CD4-positive, alpha-beta T cell treated with Interleukin-17A for 4 hours (primary cell): Measurements from ENCODE around the gene SAMD9.
"Not testable (repeated sequence)": the region's sequence is repeated elsewhere in the genome, so short reads cannot be mapped to it uniquely, and the experiment has no call there.

Source experiments
- DNase-seq: peaks from one replicate; pipeline ENCODE4 v3.0.0-alpha.2; 2020; ENCODE audit warnings: mixed read lengths

The SAMD9 gene

GRCh38 chr7:93117852-93118530 is at the start of gene SAMD9:
Gene SAMD9, minus strand, starts transcription at chr7:93117979. Its CDS starts 11,882 bp downstream, at chr7:93106097.
- peak; percentile 56 for DNase-seq

- no peak for DNase-seq
These were observed 47.7 kb upstream of the SAMD9 start for GRCh38 chr7:93165447-93165846.

GRCh38 chr7:93164766-93165165 is 47.0 kb upstream of the SAMD9 start:
- no peak for DNase-seq

GRCh38 chr7:93161181-93161762 is 43.5 kb upstream of the SAMD9 start:
- DNase-seq = no peak

DNA sequence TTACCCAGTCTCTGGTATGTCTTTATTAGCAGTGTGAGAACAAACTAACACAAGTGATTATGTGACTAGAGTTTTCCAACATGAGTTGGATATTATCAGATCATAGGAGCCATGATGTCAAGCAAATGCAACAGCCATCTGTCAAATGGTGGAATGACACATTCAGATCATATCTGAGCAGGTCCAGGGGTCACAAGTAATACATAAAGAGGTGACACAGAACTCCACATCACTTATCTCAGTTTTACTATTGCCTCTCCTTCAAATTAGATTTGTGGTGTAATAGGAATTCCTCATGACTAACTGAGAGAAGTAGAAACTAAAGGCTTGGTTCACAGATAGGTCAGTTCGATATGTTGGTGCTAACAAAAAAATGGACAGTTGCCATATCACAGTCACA is 42.6 kb upstream of the SAMD9 start:
- no peak for DNase-seq

- DNase-seq = no peak
These were observed 41.7 kb upstream of the SAMD9 start for GRCh38 chr7:93159490-93159889.

DNA sequence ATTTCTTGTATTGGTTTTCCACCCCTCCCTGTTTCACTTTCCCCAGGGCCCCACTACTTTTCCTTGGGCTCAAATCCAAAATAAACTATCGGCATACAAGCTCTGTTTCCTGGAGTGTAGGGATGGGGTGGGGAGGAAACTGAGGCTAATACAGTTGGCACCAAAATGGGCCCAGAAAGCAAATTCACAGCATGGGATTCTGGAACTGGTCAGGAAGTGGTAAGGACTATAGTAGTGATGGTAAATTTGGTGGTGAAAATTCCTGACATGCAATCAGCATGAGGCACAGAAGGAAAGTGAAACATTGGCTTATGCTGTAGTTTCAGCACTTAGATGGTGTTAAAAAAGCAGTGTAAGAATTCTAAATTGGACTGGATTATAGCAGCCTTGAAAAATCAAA is 39.1 kb upstream of the SAMD9 start:
- no peak for DNase-seq

- no peak for DNase-seq
These were observed 32.5 kb upstream of the SAMD9 start for GRCh38 chr7:93150200-93150835.

DNA sequence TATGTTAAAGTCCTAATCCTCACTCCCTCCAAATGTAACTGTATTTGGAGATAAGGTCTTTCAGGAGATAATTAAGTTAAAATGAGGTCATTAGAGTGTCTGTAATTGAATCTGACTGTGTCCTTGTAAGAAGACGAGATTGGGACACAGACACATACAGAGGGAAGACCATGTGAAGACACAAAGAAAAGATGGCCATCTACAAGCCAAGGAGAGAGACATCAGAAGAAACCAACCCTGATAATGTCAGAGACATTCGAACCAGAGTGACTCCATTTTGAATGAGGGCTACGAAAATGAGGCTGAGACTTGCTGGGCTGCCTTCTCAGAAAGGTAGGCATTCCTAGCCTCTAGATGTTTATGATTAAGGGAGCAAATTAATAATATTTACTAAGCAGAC is 30.9 kb upstream of the SAMD9 start:
- DNase-seq = no peak

- peak; percentile 14 for DNase-seq
These were observed 30.4 kb upstream of the SAMD9 start, which contains the start of gene SAMD9L for GRCh38 chr7:93148144-93148543. Gene SAMD9L, minus strand, starts transcription at chr7:93148385. Its CDS starts 12,414 bp downstream, at chr7:93135971.

DNA sequence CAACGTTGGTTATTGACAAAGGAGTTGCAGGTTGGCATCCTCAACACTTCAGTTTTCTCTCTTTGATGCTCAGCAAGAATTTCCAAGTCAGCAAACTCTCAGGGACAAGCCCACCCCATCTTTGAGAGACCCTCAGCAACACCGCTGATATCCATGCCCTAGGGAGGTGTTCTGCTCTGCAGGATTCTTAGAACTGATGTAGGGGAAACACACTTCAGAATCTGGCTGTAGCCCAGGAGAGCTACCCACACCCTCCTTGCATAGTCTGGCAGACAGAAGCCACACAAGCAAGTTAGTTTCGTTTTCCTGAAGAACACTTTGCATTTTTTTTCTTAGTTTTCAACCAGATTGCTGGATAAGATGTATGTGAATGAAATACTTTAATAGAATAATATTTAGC is 29.6 kb upstream of the SAMD9 start:
- peak; percentile 50 for DNase-seq

DNA sequence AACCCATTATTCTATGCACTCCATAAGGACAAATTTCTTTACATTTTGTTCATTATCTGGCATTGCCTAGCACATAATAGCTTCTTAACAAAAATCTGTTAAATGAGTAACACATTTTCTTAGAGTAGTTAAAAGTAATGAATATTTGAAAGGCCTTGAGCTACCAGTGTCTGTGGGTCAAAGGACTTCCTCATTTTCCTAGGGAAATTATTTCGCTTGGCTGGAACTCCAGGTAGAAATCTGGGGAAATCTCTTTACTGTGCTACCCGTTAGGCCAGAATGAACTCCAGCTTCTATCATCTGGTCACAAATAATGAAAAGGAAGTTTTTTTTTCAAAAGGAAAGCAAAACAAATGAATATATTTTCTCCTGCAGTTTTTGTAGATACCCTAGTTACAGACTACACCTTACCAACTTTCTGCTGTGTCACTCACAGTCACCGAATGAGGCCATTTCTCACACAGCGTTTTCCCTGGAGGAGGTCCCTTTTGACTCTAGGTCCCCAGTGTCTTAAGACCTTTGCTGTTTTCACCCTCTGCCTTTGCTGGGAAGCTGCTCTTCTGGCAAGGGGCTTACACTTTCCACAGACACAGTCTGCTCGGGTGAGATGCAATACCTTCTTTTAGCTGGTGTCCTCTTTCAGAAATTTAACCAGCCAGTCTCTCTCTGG is 28.8 kb upstream of the SAMD9 start:
- DNase-seq = no peak

- no peak for DNase-seq
These were observed 28.3 kb upstream of the SAMD9 start for GRCh38 chr7:93146036-93146435.

- no peak for DNase-seq
These were observed 27.6 kb upstream of the SAMD9 start for GRCh38 chr7:93145354-93145753.

DNA sequence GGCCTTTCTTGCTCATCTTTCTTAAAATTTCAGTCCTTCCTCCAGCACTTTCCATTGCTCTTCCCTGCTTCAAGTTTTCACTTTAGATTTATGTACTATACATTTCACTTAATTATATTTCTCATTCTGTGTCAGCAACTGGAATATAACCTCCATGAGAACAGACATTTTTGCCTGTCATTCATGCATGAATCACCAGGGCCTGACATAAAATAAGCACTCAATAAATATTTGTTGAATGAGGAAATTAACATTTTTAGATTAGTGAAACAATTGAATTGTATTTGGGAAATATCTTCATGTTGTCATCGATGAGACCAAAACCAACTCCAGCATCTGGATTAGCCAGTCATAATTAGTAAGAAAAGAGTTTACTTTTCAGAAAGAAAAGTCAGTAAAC is 24.3 kb upstream of the SAMD9 start:
- no peak for DNase-seq

DNA sequence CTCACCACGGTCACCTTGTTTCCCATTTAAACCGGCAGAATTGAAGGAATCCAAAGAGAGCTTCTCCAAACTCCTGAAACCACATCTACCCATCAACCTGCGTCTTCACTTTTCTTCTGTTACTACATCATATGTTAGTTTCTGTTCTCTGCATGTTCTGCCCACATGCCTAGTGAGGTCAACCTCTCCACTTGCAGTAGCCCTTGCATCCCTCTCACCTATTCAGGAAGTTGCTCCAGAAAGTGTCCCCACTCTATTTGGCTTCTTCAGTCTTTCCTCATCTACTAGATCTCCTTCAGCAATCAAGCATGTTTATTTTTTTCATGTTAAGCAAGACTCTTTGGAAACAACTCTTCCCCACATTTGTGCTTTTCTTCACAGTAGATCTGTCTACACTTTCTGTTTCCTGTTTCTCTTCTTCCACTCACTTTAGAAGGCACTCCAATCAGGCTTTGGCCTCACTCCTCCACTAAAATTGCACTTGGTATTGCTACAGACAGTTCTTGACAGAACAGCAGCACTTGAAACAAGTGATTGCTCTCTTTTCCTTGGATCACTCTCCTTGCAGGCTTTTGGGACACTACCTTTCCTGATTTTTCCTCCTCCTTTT is 22.9 kb upstream of the SAMD9 start:
- DNase-seq = no peak

DNA sequence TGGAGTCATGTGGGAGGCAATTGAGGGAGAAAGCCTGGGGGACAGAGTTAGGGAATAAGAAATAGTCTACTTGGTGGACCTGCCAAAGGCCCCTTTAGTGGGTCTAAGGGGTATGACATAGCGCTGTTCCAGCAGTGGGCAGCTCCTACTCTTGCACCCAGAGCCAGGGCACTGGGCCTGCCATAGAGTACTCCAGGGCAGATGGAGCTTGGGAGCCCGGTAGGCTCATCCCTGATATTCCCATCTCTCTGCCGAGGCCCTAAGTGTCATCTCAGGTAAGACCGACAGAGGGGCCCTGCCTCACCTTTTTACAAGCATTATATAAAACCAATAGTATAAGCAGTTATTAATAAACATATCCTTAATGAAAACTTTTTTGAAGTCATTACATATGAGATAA is 20.8 kb upstream of the SAMD9 start:
- no peak for DNase-seq

DNA sequence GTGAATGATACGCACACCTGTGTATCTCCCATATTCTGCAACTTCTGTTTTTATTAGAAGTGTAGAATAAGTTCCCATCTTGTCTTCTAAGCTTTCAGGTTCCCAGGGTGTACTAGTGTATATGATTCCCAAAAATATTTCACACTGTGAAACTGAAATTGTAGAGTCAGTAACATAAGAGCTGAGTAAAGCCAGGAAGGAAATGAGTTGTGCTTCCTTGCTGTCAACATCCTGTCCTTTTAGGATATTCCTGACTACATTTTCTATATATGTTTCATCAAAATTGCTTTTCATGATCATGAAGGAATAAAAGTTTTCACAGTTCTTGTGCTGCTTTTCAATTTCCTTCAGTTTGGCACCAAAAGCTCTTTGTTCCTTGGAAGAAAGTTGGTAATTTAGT is 15.2 kb upstream of the SAMD9 start:
- DNase-seq = no peak

GRCh38 chr7:93132216-93132615 is 14.4 kb upstream of the SAMD9 start:
- no peak for DNase-seq

DNA sequence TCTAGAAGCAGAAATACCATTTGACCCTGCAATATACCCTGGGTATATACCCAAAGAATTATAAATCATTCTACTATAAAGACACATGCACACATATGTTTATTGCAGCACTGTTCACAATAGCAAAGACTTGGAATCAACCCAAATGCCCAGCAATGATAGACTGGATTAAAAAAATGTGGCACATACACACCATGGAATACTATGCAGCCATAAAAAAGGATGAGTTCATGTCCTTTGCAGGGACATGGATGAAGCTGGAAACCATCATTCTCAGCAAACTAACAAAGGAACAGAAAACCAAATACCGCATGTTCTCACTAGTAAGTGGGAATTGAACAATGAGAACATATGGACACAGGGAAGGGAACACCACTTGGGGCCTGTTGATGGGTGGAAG is 9.2 kb upstream of the SAMD9 start:
- not testable (repeated sequence) for DNase-seq

DNA sequence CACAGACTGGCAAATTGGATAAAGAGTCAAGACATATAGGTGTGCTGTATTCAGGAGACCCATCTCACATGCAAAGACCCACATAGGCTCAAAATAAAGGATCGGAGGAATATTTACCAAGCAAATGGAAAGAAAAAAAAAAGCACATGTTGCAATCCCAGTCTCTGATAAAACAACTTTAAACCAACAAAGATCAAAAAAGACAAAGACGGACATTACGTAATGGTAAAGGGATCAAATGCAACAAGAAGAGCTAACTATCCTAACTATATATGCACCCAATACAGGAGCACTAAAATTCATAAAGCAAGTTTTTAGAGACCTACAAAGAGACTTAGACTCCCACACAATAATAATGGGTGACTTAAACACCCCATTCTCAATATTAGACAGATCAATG is 5.8 kb upstream of the SAMD9 start:
- DNase-seq = not testable (repeated sequence)

GRCh38 chr7:93120592-93121549 is 3.1 kb upstream of the SAMD9 start:
- DNase-seq = no peak
